K562 (cell line): ENCODE data around the gene CRTC3.

Source experiments
- RB1 ChIP-seq: fragments of 450-650 bp; IDR thresholded peaks from 2 replicates; pipeline ENCODE4 v1.6.1; 2017; ENCODE audit warnings: low read depth, mild to moderate bottlenecking
- ZBTB49 ChIP-seq: sonication (generic); formaldehyde crosslinking; IDR thresholded peaks from 2 replicates; pipeline ENCODE4 v1.8.0; 2022; ENCODE audit warnings: missing genetic modification reagents, mild to moderate bottlenecking, borderline replicate concordance

- TF ChIP-seq RB1 (no peak), ZBTB49 (CRISPR knock-in tag) (0 out of 2 replicates have a peak, but pooled peaks have one; percentile 86)
Observed at GRCh38 chr15:90664650-90665287, 135.0 kb downstream of the CRTC3 start.
